Calu3 (cell line): Measurements from ENCODE around the gene DAB1. TPM values are rescaled to one million over a fixed set of nuclear protein-coding genes. Genes with fewer than 3 reads are reported as not detected.

Experiments used
- BruUV-seq: library from RNA; stranded (reverse); fragments of 400-500 nt; replicated peaks from 2 replicates; lab custom pipeline; 2021; lab: Mats Ljungman, UMichigan
- CTCF ChIA-PET: fragments of 300-600 bp; sonication (Branson Sonifier 250); formaldehyde crosslinking; loops from one replicate; lab custom pipeline; 2022; ENCODE audit warnings: antibody characterized with exemption; lab: Charles Lee
- DNase-seq: peaks from one replicate; pipeline ENCODE4 v3.0.0; 2022
- H3K27ac Mint-ChIP-seq: one replicate; pipeline ENCODE4 v1.8.0; 2022; ENCODE audit warnings: mixed read lengths; ENCODE audit not compliant: unreplicated experiment
- H3K27me3 Mint-ChIP-seq: one replicate; pipeline ENCODE4 v1.8.0; 2022; ENCODE audit warnings: mixed read lengths; ENCODE audit not compliant: unreplicated experiment
- H3K36me3 Mint-ChIP-seq: one replicate; pipeline ENCODE4 v1.8.0; 2022; ENCODE audit warnings: mild to moderate bottlenecking, moderate library complexity, mixed read lengths; ENCODE audit not compliant: insufficient read depth, unreplicated experiment
- H3K4me1 Mint-ChIP-seq: one replicate; pipeline ENCODE4 v1.8.0; 2022; ENCODE audit warnings: mild to moderate bottlenecking, low read depth, mixed read lengths; ENCODE audit not compliant: unreplicated experiment
- H3K4me3 Mint-ChIP-seq: one replicate; pipeline ENCODE4 v1.8.0; 2022; ENCODE audit warnings: mild to moderate bottlenecking, low read depth, moderate library complexity, mixed read lengths; ENCODE audit not compliant: unreplicated experiment
- H3K9me3 Mint-ChIP-seq: one replicate; pipeline ENCODE4 v1.8.0; 2022; ENCODE audit warnings: low read depth, mixed read lengths; ENCODE audit not compliant: unreplicated experiment
- intact Hi-C: fragments of 100-400 bp; cut with micrococcal nuclease; formaldehyde crosslinking; loops from one replicate; pipeline ENCODE4 v1.10.0; 2022; ENCODE audit not compliant: unreplicated experiment
- total RNA-seq: library from RNA; stranded (reverse); gene quantifications from 2 replicates; pipeline ENCODE4 v1.2.3, GENCODE V29; 2022
- TF ChIP-seq, protein P1 (sequence below): fragments of 200-600 bp; IDR thresholded peaks from one replicate; pipeline ENCODE4 v1.8.0; 2022; ENCODE audit warnings: antibody characterized with exemption; ENCODE audit not compliant: unreplicated experiment

Gene DAB1
- total RNA-seq, 1 experiment from 2014 or later, result not detected

DNA sequence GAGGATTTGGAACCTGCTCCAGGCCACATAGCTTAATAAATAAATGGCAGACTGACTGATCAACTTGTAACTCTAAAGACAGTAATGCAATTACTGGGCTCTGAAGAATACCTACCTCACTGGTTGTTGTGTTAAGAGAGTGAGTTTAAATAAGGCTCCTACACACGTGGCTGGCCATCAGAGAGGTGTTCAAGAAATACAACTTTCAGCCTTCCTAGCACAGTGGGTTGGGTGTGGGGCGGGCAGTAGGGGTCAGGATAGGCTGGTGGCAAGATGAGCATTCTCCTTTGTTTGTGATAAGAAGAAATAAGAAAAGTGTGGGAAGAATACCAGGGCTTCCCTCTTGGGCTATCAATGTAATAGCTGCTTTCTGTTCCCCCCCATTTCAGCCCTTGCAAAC, 151.3 kb downstream of the DAB1 start:
- no TSS peak for BruUV-seq
- Mint-ChIP-seq H3K27me3 (no peaks in the 10 kb centered on the region), H3K4me1 (no peaks in the 10 kb centered on the region), H3K36me3 (no peaks in the 10 kb centered on the region), H3K27ac (no peak overlapping the region), H3K4me3 (no peak overlapping the region), H3K9me3 (peaks cover 5% of the 10 kb centered on the region)
- CTCF ChIA-PET, result interaction anchor here (0.7 kb wide), 1 partner anchor 441 kb away, joined by 3 read pairs; no protein-coding TSS in a partner anchor
- TF ChIP-seq, protein P1, sequence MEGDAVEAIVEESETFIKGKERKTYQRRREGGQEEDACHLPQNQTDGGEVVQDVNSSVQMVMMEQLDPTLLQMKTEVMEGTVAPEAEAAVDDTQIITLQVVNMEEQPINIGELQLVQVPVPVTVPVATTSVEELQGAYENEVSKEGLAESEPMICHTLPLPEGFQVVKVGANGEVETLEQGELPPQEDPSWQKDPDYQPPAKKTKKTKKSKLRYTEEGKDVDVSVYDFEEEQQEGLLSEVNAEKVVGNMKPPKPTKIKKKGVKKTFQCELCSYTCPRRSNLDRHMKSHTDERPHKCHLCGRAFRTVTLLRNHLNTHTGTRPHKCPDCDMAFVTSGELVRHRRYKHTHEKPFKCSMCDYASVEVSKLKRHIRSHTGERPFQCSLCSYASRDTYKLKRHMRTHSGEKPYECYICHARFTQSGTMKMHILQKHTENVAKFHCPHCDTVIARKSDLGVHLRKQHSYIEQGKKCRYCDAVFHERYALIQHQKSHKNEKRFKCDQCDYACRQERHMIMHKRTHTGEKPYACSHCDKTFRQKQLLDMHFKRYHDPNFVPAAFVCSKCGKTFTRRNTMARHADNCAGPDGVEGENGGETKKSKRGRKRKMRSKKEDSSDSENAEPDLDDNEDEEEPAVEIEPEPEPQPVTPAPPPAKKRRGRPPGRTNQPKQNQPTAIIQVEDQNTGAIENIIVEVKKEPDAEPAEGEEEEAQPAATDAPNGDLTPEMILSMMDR, result no peak
- no peak for DNase-seq
- intact Hi-C loops, result no loop called here

DNA sequence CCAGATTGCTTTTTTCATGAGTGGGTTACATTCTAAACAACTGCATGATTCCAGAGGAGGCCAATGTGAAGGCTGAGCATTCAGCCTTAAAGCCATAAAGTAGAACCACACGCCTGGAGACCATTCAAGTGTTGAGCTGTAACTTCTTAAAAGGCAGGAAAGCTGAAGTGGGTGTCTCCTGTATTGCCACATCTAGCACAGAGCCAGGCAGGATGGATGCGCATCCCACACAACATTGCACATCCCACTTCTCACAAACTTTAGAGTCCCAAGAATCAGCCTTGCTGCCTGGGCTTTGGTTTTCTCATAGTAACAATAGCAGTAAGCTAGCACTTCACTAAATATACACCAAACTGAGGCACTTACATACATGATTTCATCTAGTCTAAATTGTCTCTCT, 151.7 kb downstream of the DAB1 start:
- CTCF ChIA-PET, result interaction anchor here (0.7 kb wide), 1 partner anchor 441 kb away, joined by 3 read pairs; no protein-coding TSS in a partner anchor
- intact Hi-C loops, result no loop called here
- DNase-seq, result no peak
- no peaks in the 10 kb centered on the region for H3K36me3 Mint-ChIP-seq
- H3K27ac Mint-ChIP-seq, result no peak overlapping the region
- peaks cover 5% of the 10 kb centered on the region for H3K9me3 Mint-ChIP-seq
- H3K27me3 Mint-ChIP-seq, result no peaks in the 10 kb centered on the region
- TF ChIP-seq, protein P1, result no peak
- BruUV-seq, result no TSS peak
- H3K4me1 Mint-ChIP-seq, result no peaks in the 10 kb centered on the region
- H3K4me3 Mint-ChIP-seq, result no peak overlapping the region

DNA sequence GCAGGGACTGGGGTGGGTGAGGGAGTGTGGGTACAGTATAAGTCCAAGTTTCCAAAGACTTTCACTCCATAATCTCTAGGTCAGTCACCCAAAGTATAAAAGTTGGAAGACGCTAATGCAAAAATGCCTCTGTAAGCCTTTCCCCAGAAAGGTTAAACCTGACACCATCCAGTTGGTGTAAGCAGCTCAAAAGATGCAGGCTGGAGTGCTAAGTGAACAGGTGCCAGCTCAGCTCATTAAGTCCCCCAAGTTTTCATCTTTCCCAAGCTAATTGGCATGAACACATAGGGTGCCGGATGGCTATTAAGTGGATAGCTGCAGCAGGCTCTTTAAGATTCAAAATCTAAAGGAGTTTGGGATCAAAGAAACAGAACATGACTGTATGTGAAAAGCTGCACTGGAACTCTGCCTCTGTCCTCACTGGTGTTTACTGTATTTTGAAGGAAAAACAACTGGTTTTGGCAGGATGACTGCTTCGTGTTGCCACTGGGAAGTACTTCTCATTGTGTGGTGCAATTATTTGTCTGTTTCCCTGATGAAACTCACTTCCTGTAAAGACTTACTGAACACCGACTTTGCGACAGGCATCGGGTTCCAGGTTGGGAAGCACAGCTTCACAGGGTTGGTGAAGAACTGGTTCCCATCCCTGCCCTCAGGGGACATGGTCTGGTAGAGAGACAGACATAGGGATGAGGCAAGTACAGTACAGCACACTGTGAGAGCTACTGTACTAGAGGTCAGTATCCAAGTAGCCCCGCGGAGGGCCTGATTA, 152.7 kb downstream of the DAB1 start:
- Mint-ChIP-seq H3K9me3 (peaks cover 5% of the 10 kb centered on the region), H3K36me3 (no peaks in the 10 kb centered on the region), H3K27ac (no peak overlapping the region), H3K4me3 (no peak overlapping the region), H3K27me3 (no peaks in the 10 kb centered on the region), H3K4me1 (no peaks in the 10 kb centered on the region)
- no peak for DNase-seq
- intact Hi-C loops, result no loop called here
- CTCF ChIA-PET, result no interaction called here
- TF ChIP-seq, protein P1, result no peak
- no TSS peak for BruUV-seq

DNA sequence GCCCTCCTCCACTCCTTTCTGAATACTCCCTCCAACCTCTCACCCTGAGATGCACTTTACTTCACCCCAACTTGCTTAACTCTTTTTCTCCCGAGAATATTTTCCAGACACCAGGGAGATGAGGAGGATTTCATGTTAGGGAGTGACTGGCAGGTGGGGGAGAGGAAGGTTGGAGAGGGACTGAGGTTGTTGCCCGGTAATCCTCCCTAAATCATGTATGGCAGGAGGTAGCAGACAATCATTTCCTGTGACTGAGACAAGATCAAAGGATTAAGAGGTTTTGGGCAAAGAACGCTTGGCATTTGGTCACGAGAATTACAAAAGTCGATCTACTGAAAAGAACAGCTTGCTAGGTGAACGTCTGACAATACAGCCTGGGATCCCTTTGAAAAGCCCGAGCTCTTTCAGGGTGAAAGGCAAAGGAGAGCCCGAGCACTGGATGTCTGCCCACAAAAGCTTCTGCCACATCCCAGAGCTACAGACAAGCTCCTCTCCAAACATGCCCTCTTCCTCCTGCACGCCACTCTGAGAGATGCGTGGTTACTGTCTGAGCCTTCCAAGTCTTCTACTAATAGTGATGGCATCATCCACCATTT, 154.1 kb downstream of the DAB1 start:
- H3K27ac Mint-ChIP-seq, result no peak overlapping the region
- TF ChIP-seq, protein P1, result no peak
- H3K9me3 Mint-ChIP-seq, result peaks cover 4% of the 10 kb centered on the region
- no peak overlapping the region for H3K4me3 Mint-ChIP-seq
- DNase-seq, result no peak
- BruUV-seq, result no TSS peak
- H3K4me1 Mint-ChIP-seq, result no peaks in the 10 kb centered on the region
- CTCF ChIA-PET, result no interaction called here
- intact Hi-C loops, result loop anchor here (10.0 kb wide), 1 partner anchor 65 kb away; no protein-coding TSS in a partner anchor
- H3K27me3 Mint-ChIP-seq, result no peaks in the 10 kb centered on the region
- no peaks in the 10 kb centered on the region for H3K36me3 Mint-ChIP-seq
